Sigmoid colon (tissue), 7 donors: ENCODE measurements around the gene SUN2. TPM values are rescaled to one million over a fixed set of nuclear protein-coding genes. Genes with fewer than 3 reads are reported as not detected.

Experiments
- DNase-seq: peaks from one replicate; pipeline ENCODE4 v3.0.0-alpha.2; 2019
- H3K27ac ChIP-seq, 4 donors: fragments of 200-600 bp; sonication (generic); one replicate each; pipeline ENCODE4 v1.5.1; 2016 to 2019; ENCODE audit warnings: mild to moderate bottlenecking in 1 of 4
- H3K27me3 ChIP-seq, 3 donors: fragments of 200-600 bp; sonication (generic); one replicate each; pipeline ENCODE4 v1.5.1; 2019; ENCODE audit warnings: mild to moderate bottlenecking in 1 of 3
- H3K36me3 ChIP-seq, 4 donors: fragments of 200-600 bp; sonication (generic); one replicate each; pipeline ENCODE4 v1.5.1; 2016 to 2019
- H3K4me1 ChIP-seq, 4 donors: fragments of 200-600 bp; sonication (generic); one replicate each; pipeline ENCODE4 v1.5.1; 2017 to 2019
- H3K4me3 ChIP-seq, 4 donors: fragments of 200-600 bp; sonication (generic); one replicate each; pipeline ENCODE4 v1.5.1; 2017 to 2019; ENCODE audit warnings: mild to moderate bottlenecking in 2 of 4, moderate library complexity in 1 of 4
- H3K9me3 ChIP-seq, 4 donors: fragments of 200-600 bp in 3 of 4; sonication (generic) in 3 of 4; one replicate each; pipeline versions ENCODE4 v1.5.1 to v1.6.1; 2013 to 2019
- CTCF ChIP-seq, 4 experiments: fragments of 450-650 bp in 3 of 4; fragments of 200-600 bp in 1 of 4; IDR thresholded peaks; one replicate each; pipeline ENCODE4 v1.5.1; 2016 to 2019; ENCODE audit warnings: antibody characterized with exemption in 4 of 4, mild to moderate bottlenecking in 3 of 4, moderate library complexity in 2 of 4
- EP300 ChIP-seq, 4 donors: sonication (generic); formaldehyde crosslinking; IDR thresholded peaks; one replicate each; pipeline ENCODE4 v1.6.1; 2017; ENCODE audit warnings: antibody characterized with exemption in 4 of 4
- POLR2A ChIP-seq, 2 donors: fragments of 450-650 bp; IDR thresholded peaks; one replicate each; pipeline ENCODE4 v1.6.1; 2016; ENCODE audit warnings: antibody characterized with exemption in 2 of 2, mild to moderate bottlenecking in 2 of 2, moderate library complexity in 2 of 2
- POLR2AphosphoS5 ChIP-seq, 4 donors: sonication (generic); formaldehyde crosslinking; IDR thresholded peaks; one replicate each; pipeline ENCODE4 v1.6.1; 2017; ENCODE audit warnings: antibody characterized with exemption in 4 of 4
- WGBS, 2 donors: extraction: QIAGEN DNeasy Blood & Tissue Kit; methylation state at CpG; one replicate each; pipeline ENCODE4 v1.1.7; 2013; 5-methylcytosine and 5-hydroxymethylcytosine counted together
- intact Hi-C: fragments of 100-400 bp; cut with DNase I; formaldehyde crosslinking; loops from one replicate; pipeline ENCODE4 v1.15.1; 2023
- polyA plus RNA-seq, 3 donors: library from polyadenylated mRNA; stranded (reverse); fragments of 200-250 nt; gene quantifications; one replicate each; pipeline ENCODE4 v1.2.3, GENCODE V29; 2013
- total RNA-seq, 4 donors: library from RNA; depleted of rRNA; stranded (reverse); fragments of >200 nt; gene quantifications; one replicate each; pipeline ENCODE4 v1.1.0, GENCODE V29; 2016
- donor health status: healthy with polysubstance abuse.
- donor health status: Bipolar disorder and iron deficiency.
- donor health status: healthy.

The SUN2 gene
- total and polyA plus RNA-seq, 7 donors = 9.2 to 319 (median 255) TPM

DNA sequence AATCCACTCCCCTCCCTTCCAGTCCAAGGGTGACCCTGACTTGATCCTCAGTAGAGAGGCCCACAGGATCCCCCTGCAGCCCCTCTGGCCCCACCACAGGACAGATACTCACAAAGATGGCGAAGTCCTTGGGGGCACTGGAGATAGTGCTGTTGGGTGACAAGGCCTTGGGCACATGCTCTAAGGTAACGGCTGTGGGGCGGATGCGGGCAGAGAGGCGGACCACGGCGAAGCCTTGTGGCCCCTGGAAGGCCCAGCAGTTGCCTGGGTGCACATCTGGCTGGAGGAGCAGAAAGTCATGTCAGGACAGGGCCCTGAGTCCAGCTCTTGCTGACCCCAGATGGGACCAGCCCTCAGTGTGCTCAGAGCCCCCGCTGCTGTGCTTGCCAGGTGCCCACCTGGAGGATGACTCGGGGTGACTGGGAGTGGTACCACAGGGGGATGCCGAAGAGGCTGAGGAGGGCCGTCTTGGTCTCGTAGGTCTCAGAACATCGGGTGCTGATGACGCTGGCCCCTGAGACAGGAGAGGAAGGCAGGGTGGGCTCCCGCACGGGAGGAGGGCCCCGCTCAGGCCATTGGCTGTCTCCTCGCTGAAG lies 17.2 kb downstream of the SUN2 start:
- Histone ChIP-seq H3K27me3 (no peaks in the 10 kb centered on the region), H3K4me1 (peaks cover 0 to 26% (median 18%) of the 10 kb centered on the region in 4 donors), H3K9me3 (no peaks in the 10 kb centered on the region), H3K36me3 (peaks cover 78 to 90% (median 81%) of the 10 kb centered on the region in 4 donors), H3K4me3 (no peak overlapping the region), H3K27ac (peak overlapping the region in 1 of 4 donors; percentile 25)
- intact Hi-C loops = no loop called here
- TF ChIP-seq POLR2AphosphoS5 (IDR thresholded peaks at IDR 0.05) (no peak), EP300 (IDR thresholded peaks at IDR 0.05) (no peak), CTCF (IDR thresholded peaks at IDR 0.05) (no peak), POLR2A (IDR thresholded peaks at IDR 0.05) (no peak)
- no peak for DNase-seq
- WGBS, 2 donors = 95 to 97% methylated on average over 18 of the region's 18 CpGs

DNA sequence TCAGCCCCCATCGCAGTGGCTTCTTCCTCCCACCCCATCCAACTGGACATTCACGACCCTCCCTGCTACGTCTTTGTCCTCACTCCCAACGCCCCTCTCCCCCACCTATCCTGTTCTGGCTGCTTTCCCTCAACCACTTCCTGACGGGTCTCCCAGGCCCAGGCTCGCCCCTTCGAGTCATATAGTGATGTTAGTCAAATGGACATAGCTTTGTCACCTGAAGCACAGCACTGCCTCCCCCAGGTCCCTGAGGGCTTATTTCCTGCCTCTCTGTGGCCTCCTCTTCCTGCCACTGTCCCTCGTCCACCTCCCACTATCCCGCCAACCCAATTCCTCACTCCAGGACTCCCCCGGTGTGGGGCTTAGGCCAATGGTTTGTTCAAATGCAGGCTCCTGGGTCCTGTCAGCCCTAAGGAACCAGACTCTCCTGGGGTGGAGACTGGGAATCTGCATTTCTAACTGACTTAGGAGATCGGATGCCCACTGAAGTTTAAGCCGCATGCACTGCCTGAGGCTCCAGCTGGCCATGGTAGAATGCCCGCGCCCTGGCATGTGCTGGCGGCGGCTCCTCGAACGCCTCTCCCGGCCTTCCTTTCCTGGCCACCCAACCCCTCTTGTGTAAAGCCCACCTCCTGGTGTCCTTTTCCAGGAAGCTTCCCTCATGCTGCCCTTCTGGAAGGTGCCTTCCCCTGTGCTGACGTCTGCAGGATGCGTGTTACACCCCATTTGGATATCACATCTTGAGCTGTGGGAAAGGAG lies 18.3 kb downstream of the SUN2 start:
- H3K36me3 ChIP-seq = peaks cover 69 to 79% (median 72%) of the 10 kb centered on the region in 4 donors
- H3K27ac ChIP-seq = peak overlapping the region in 1 of 4 donors; percentile 25
- intact Hi-C loops = no loop called here
- no peaks in the 10 kb centered on the region for H3K9me3 ChIP-seq
- TF ChIP-seq POLR2A (IDR thresholded peaks at IDR 0.05) (no peak), EP300 (IDR thresholded peaks at IDR 0.05) (no peak), CTCF (IDR thresholded peaks at IDR 0.05) (no peak), POLR2AphosphoS5 (IDR thresholded peaks at IDR 0.05) (no peak)
- peaks cover 0 to 36% (median 29%) of the 10 kb centered on the region in 4 donors for H3K4me1 ChIP-seq
- no peak for DNase-seq
- no peaks in the 10 kb centered on the region for H3K27me3 ChIP-seq
- 84 to 89% methylated on average over 21 of the region's 21 CpGs for WGBS, 2 donors
- no peak overlapping the region for H3K4me3 ChIP-seq

DNA sequence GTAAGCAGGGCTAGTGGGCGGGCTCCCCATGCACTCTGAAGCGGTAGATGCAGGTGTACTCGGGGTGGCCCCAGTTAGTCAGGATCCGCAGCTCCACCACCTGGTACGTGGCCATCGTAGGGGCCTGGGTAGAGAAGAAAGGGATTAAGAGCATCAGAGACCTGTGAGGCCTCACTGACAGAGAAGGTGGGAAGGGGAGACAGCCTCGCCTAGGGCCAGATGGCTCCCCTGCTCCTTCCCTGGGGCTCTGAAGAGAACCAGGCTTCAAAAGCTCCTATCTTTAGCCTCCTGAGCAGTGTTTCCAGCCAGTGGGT lies 19.6 kb downstream of the SUN2 start:
- H3K36me3 ChIP-seq = peaks cover 57 to 72% (median 64%) of the 10 kb centered on the region in 4 donors
- intact Hi-C loops = no loop called here
- peak overlapping the region; percentile 78 to 81 (median 79) for H3K27ac ChIP-seq

DNA sequence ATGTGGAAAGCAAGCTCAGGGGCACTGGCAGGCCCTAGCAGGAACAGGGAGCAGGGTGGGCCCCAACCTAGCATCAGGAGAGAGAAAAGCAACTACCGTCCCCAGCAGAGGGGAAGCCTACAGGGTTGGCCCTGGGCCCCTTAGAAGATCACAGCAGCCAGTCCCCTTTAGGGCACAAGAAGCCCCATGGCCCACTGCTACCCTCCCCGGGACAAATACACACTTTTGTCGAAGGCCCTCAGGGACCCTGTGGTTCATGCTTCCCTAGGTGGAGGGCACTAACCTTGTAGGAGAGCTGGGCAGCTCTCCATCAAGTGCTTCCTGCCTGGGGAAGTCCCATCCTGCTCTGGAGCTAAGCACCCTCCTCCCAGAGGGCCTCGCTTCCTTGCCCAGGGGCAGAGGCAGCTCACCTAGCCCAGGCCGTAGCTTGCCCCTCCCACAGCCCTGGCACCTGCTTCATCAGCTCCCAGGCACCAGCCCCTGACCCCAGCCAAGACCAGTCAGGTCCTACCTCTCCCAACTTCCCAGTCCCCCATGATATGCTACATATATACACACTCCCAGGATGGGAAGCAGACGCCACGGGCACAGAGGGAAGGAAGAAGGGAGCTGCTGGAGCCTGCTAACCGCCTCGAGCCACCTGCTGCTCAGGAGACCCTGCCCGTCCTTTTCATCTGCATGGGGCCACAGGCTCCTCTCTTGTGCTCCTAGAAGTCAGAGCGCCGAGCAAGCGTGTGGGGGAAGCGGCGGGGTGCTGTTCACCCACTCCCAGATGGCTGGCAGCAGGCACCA lies 20.1 kb downstream of the SUN2 start:
- intact Hi-C loops = loop anchor here (2.0 kb wide), 1 partner anchor 19 kb away; the partner anchor contains the start of gene SUN2
- peaks cover 0 to 47% (median 38%) of the 10 kb centered on the region in 4 donors for H3K4me1 ChIP-seq
- no peak for DNase-seq
- H3K27ac ChIP-seq = peak overlapping the region; percentile 78 to 81 (median 79)
- TF ChIP-seq CTCF (IDR thresholded peaks at IDR 0.05) (no peak), EP300 (IDR thresholded peaks at IDR 0.05) (no peak), POLR2AphosphoS5 (IDR thresholded peaks at IDR 0.05) (peak in 1 of 4 donors; percentile 16), POLR2A (IDR thresholded peaks at IDR 0.05) (no peak)
- WGBS, 2 donors = 76 to 86% methylated on average over 15 of the region's 15 CpGs
- no peak overlapping the region for H3K4me3 ChIP-seq
- peaks cover 51 to 72% (median 64%) of the 10 kb centered on the region in 4 donors for H3K36me3 ChIP-seq
- no peaks in the 10 kb centered on the region for H3K9me3 ChIP-seq
- H3K27me3 ChIP-seq = no peaks in the 10 kb centered on the region

More for the DNA sequence above, 19.6 kb downstream of the SUN2 start:
- no peak for DNase-seq
- H3K4me1 ChIP-seq = peaks cover 0 to 47% (median 38%) of the 10 kb centered on the region in 4 donors
- no peak for TF ChIP-seq EP300 (IDR thresholded peaks at IDR 0.05)
- TF ChIP-seq POLR2A (IDR thresholded peaks at IDR 0.05) = no peak
- TF ChIP-seq POLR2AphosphoS5 (IDR thresholded peaks at IDR 0.05) = no peak
- TF ChIP-seq CTCF (IDR thresholded peaks at IDR 0.05) = no peak
- no peak overlapping the region for H3K4me3 ChIP-seq
- WGBS, 2 donors = 83 to 89% methylated on average over 7 of the region's 7 CpGs
- H3K27me3 ChIP-seq = no peaks in the 10 kb centered on the region
- no peaks in the 10 kb centered on the region for H3K9me3 ChIP-seq
